GM12878 (cell line): Measurements from ENCODE around the gene DNMT3A. TPM values are rescaled to one million over a fixed set of nuclear protein-coding genes. Genes with fewer than 3 reads are reported as not detected.

Experiments used
- ATAC-seq: fragments of 200-7000 bp; cut with Tn5 transposase; 3 replicates; pipeline ENCODE4 v1.9.1; 2020; ENCODE audit warnings: mild to moderate bottlenecking, moderate library complexity
- BruUV-seq: library from RNA; stranded (reverse); fragments of 400-500 nt; replicated peaks from 2 replicates; lab custom pipeline; 2021; lab: Mats Ljungman, UMichigan
- CTCF ChIA-PET: fragments of 300-600 bp; sonication (Branson Sonifier 250); formaldehyde crosslinking; extraction: SDS; loops from one replicate; lab custom pipeline; 2021; ENCODE audit warnings: inconsistent platforms; lab: Yijun Ruan, JAX
- POLR2A ChIA-PET: fragments of 350-600 bp; formaldehyde crosslinking; extraction: SDS; loops from one replicate; lab custom pipeline; 2021; ENCODE audit warnings: inconsistent platforms; lab: Charles Lee
- RAD21 ChIA-PET: fragments of 300-600 bp; sonication (Branson Sonifier 250); formaldehyde crosslinking; loops from one replicate; lab custom pipeline; 2023; ENCODE audit warnings: antibody characterized with exemption; ENCODE audit not compliant: unreplicated experiment; lab: Charles Lee
- SMC1A ChIA-PET: fragments of 300-600 bp; sonication (Branson Sonifier 250); formaldehyde crosslinking; loops from one replicate; lab custom pipeline; 2023; ENCODE audit not compliant: unreplicated experiment, uncharacterized antibody; lab: Charles Lee
- DNase-seq: peaks from one replicate; pipeline ENCODE4 v3.0.0-alpha.2; 2011; ENCODE audit warnings: low read depth, low spot score
- FAIRE-seq: peaks from 3 replicates; lab custom pipeline; 2011; peaks lifted over from hg19 to GRCh38; lab: Jason Lieb, UNC
- H2AFZ ChIP-seq: 2 replicates; pipeline ENCODE4 v1.6.0; 2011; ENCODE audit warnings: low read depth, low read length, control low read depth; ENCODE audit not compliant: control insufficient read depth
- H3K27ac ChIP-seq: 2 replicates; pipeline ENCODE4 v1.5.1; 2011; ENCODE audit warnings: control low read depth; ENCODE audit not compliant: control insufficient read depth, insufficient read depth
- H3K27me3 ChIP-seq, 2 experiments: replicated peaks in 1 of 2; 2 replicates each; pipeline versions ENCODE4 v1.6.0 to v1.6.1; 2011; ENCODE audit warnings: low read length in 1 of 2; ENCODE audit not compliant: control insufficient read depth in 2 of 2, insufficient read depth in 2 of 2
- H3K36me3 ChIP-seq, 2 experiments: 2 replicates each; pipeline ENCODE4 v1.5.1; 2011; ENCODE audit warnings: low read length in 1 of 2; ENCODE audit not compliant: control insufficient read depth in 2 of 2, insufficient read depth in 2 of 2
- H3K4me1 ChIP-seq: 2 replicates; pipeline ENCODE4 v1.6.1; 2011; ENCODE audit warnings: mild to moderate bottlenecking, low read length, moderate library complexity, mixed read lengths; ENCODE audit not compliant: control insufficient read depth, insufficient read depth
- H3K4me2 ChIP-seq: 2 replicates; pipeline ENCODE4 v1.6.0; 2011; ENCODE audit warnings: control low read depth; ENCODE audit not compliant: control insufficient read depth, insufficient read depth
- H3K4me3 ChIP-seq: fragments of 200-600 bp; sonication (generic); 2 replicates; pipeline ENCODE4 v1.5.1; 2016
- H3K79me2 ChIP-seq: 2 replicates; pipeline ENCODE4 v1.6.0; 2011; ENCODE audit warnings: low read length; ENCODE audit not compliant: control insufficient read depth, insufficient read depth
- H3K9ac ChIP-seq: 2 replicates; pipeline ENCODE4 v1.8.0; 2011; ENCODE audit warnings: low read length, control low read depth, mixed read lengths; ENCODE audit not compliant: control insufficient read depth, insufficient read depth
- H3K9me3 ChIP-seq: replicated peaks from 3 replicates; pipeline ENCODE4 v1.5.1; 2011; ENCODE audit warnings: mild to moderate bottlenecking, low read length; ENCODE audit not compliant: control insufficient read depth, insufficient read depth
- H4K20me1 ChIP-seq: 2 replicates; pipeline ENCODE4 v1.6.0; 2011; ENCODE audit not compliant: control insufficient read depth, insufficient read depth
- ATF3 ChIP-seq: IDR thresholded peaks from 2 replicates; pipeline ENCODE4 v1.6.1; 2011; ENCODE audit warnings: low read depth, mild to moderate bottlenecking, low read length, moderate library complexity, borderline replicate concordance; ENCODE audit errors: extremely low read depth
- CBX5 ChIP-seq: sonication (generic); IDR thresholded peaks from 2 replicates; pipeline ENCODE4 v1.6.1; 2016; ENCODE audit warnings: low read depth, moderate library complexity, mild to moderate bottlenecking, inconsistent platforms
- MAX ChIP-seq: IDR thresholded peaks from 2 replicates; pipeline ENCODE4 v1.6.1; 2012; ENCODE audit warnings: low read depth, low read length, improper control_type of control experiment
- MLLT1 ChIP-seq: fragments of 450-650 bp; IDR thresholded peaks from 2 replicates; pipeline ENCODE4 v1.6.1; 2016; ENCODE audit warnings: mild to moderate bottlenecking
- NFIC ChIP-seq: IDR thresholded peaks from 2 replicates; pipeline ENCODE4 v1.6.1; 2012; ENCODE audit warnings: low read depth, mild to moderate bottlenecking, inconsistent platforms, low read length, moderate library complexity
- NKRF ChIP-seq: fragments of 450-650 bp; conservative IDR thresholded peaks from 2 replicates; pipeline ENCODE4 v1.6.1; 2017; ENCODE audit warnings: mild to moderate bottlenecking, moderate library complexity
- RELB ChIP-seq: fragments of 450-650 bp; IDR thresholded peaks from 2 replicates; pipeline ENCODE4 v1.6.1; 2017; ENCODE audit warnings: low read depth, mild to moderate bottlenecking, moderate library complexity
- SIN3A ChIP-seq: IDR thresholded peaks from 2 replicates; pipeline ENCODE4 v1.6.1; 2012; ENCODE audit warnings: low read depth, low read length, improper control_type of control experiment
- SMAD1 ChIP-seq: fragments of 450-650 bp; IDR thresholded peaks from 2 replicates; pipeline ENCODE4 v1.6.1; 2018; ENCODE audit warnings: mild to moderate bottlenecking, low read depth; ENCODE audit not compliant: partially characterized antibody
- USF2 ChIP-seq: IDR thresholded peaks from 2 replicates; pipeline ENCODE4 v1.6.1; 2011; ENCODE audit warnings: low read depth, low read length, improper control_type of control experiment, borderline replicate concordance
- ZNF24 ChIP-seq: fragments of 450-650 bp; IDR thresholded peaks from 2 replicates; pipeline ENCODE4 v1.6.1; 2017; ENCODE audit warnings: antibody characterized with exemption, mild to moderate bottlenecking
- WGBS: methylation state at CpG from one replicate; pipeline ENCODE4 v1.1.6; 2016; ENCODE audit warnings: low lambda C conversion rate; ENCODE audit not compliant: insufficient replicate concordance, insufficient coverage; ENCODE audit errors: missing lambda C conversion rate; 5-methylcytosine and 5-hydroxymethylcytosine counted together
- in situ Hi-C: fragments of 300-500 bp; cut with MboI; formaldehyde crosslinking; loops from 9 replicates; pipeline ENCODE4 v1.14.3; 2018; ENCODE audit warnings: mixed read lengths
- intact Hi-C: fragments of 100-400 bp; cut with micrococcal nuclease; formaldehyde crosslinking; loops from one replicate; pipeline ENCODE4 v1.14.2; 2022; ENCODE audit not compliant: unreplicated experiment
- polyA plus RNA-seq, 11 experiments: library from polyadenylated mRNA; depleted of rRNA in 4 of 11; unstranded in 6 of 11; stranded (reverse) in 5 of 11; fragments of >200 nt; fragmentation: Nextera tagmentation in 4 of 11; fragmentation: Illumina TruSeq in 1 of 11; extraction: Ambion mirVana in 4 of 11; extraction: Trizol in 1 of 11; gene quantifications; 1 replicate in 1 of 11; 2 replicates in 10 of 11; pipeline versions ENCODE4 v1.2.1 to v1.2.3, GENCODE V29; 2011 to 2016; ENCODE audit warnings: inconsistent platforms in 2 of 11, missing spikeins in 2 of 11, low read depth in 1 of 11
- total RNA-seq, 4 experiments: library from RNA; depleted of rRNA in 3 of 4; stranded (reverse); fragments of >200 nt in 3 of 4; fragmentation: Illumina TruSeq in 1 of 4; extraction: Trizol in 1 of 4; gene quantifications; 2 replicates each; pipeline versions ENCODE4 v1.2.1 to v1.2.3, GENCODE V29; 2013 to 2021

DNMT3A gene
- total and polyA plus RNA-seq, 10 of the 15 experiments (the other 5 are each of a cell fraction or from before 2014, with no cell fraction given): 7.4 to 51.6 (median 17.4) TPM

- TF ChIP-seq NFIC (no peak), SIN3A (no peak), CBX5 (no peak), MAX (no peak), NKRF (no peak), RELB (no peak), ZNF24 (no peak), ATF3 (no peak)
Measured at GRCh38 chr2:25389161-25389560, 47.4 kb upstream of the DNMT3A start (continued).

- ChIA-PET RAD21 (interaction anchor here (0.9 to 1.9 kb wide), 4 partner anchors 8 to 33 kb away, joined by 3 to 6 read pairs (median 4); no protein-coding TSS in a partner anchor), POLR2A (interaction anchor here (0.6 to 1.2 kb wide), 3 partner anchors 26 to 178 kb away, joined by 3 read pairs; no protein-coding TSS in a partner anchor), CTCF (no interaction called here), SMC1A (interaction anchor here (0.8 to 2.4 kb wide), 2 partner anchors 8 to 126 kb away, joined by 3 to 11 read pairs; no protein-coding TSS in a partner anchor)
- H3K9ac ChIP-seq: no peak overlapping the region
- H3K4me3 ChIP-seq: no peak overlapping the region
- ATAC-seq: peak; percentile 86
- H3K27ac ChIP-seq: no peak overlapping the region
- H3K4me1 ChIP-seq: peaks cover 12% of the 10 kb centered on the region
- 2% methylated on average over 6 of the region's 6 CpGs for WGBS
- peak overlapping the region; percentile 75 for H2AFZ ChIP-seq
- H3K9me3 ChIP-seq: no peaks in the 10 kb centered on the region; the same call in 2 of the 3 replicates
- peak; percentile 41 for FAIRE-seq
- no TSS peak for BruUV-seq
- in situ Hi-C loops: no loop called here
- H4K20me1 ChIP-seq: no peaks in the 10 kb centered on the region
- DNase-seq: no peak
- peak overlapping the region; percentile 65 for H3K4me2 ChIP-seq
- intact Hi-C loops: no loop called here
- H3K79me2 ChIP-seq: no peaks in the 10 kb centered on the region
- no peaks in the 10 kb centered on the region for H3K36me3 ChIP-seq
- no peaks in the 10 kb centered on the region for H3K27me3 ChIP-seq
- TF ChIP-seq SMAD1 (no peak), USF2 (no peak), MLLT1 (0 out of 2 replicates have a peak, but pooled peaks have one; percentile 41)
Measured at GRCh38 chr2:25388491-25388890, 46.8 kb upstream of the DNMT3A start.
